GM23338 (cell line): ENCODE data around the gene SQSTM1.

ENCODE experiments used
- CREB1 ChIP-seq: fragments of 250-450 bp; sonication (Bioruptor Pico); IDR thresholded peaks from 2 replicates; pipeline ENCODE4 v1.5.0; 2020; ENCODE audit warnings: low read depth, mild to moderate bottlenecking, moderate library complexity
- CTCF ChIP-seq, 2 experiments: fragments of 200-600 bp in 1 of 2; sonication (generic) in 1 of 2; conservative IDR thresholded peaks; 2 replicates each; pipeline versions ENCODE4 v1.5.1 to v1.6.1; 2016 to 2017; ENCODE audit warnings: antibody characterized with exemption in 2 of 2, low read depth in 2 of 2, mild to moderate bottlenecking in 2 of 2, moderate library complexity in 1 of 2
- EZH2 ChIP-seq: fragments of 200-600 bp; sonication (generic); IDR thresholded peaks from one replicate; pipeline ENCODE4 v1.8.0; 2017; ENCODE audit warnings: antibody characterized with exemption, mild to moderate bottlenecking, low read depth; ENCODE audit not compliant: unreplicated experiment
- EZH2phosphoT487 ChIP-seq: fragments of 200-600 bp; sonication (generic); IDR thresholded peaks from one replicate; pipeline ENCODE4 v1.8.1; 2018; ENCODE audit warnings: antibody characterized with exemption; ENCODE audit not compliant: unreplicated experiment
- JUNB ChIP-seq: IDR thresholded peaks from one replicate; pipeline ENCODE4 v1.6.1; 2016; ENCODE audit warnings: antibody characterized with exemption; ENCODE audit not compliant: unreplicated experiment
- NANOG ChIP-seq: IDR thresholded peaks from 2 replicates; pipeline ENCODE4 v1.6.1; 2016; ENCODE audit warnings: antibody characterized with exemption, borderline replicate concordance
- POLR2AphosphoS5 ChIP-seq: IDR thresholded peaks from 2 replicates; pipeline ENCODE4 v1.6.1; 2016; ENCODE audit warnings: antibody characterized with exemption, low read depth
- REST ChIP-seq: IDR thresholded peaks from one replicate; pipeline ENCODE4 v1.6.1; 2018; ENCODE audit warnings: antibody characterized with exemption; ENCODE audit not compliant: unreplicated experiment
- ZNF331 ChIP-seq: fragments of 250-450 bp; sonication (Bioruptor Pico); IDR thresholded peaks from 2 replicates; pipeline ENCODE4 v1.5.0; 2020; ENCODE audit warnings: low read depth, mild to moderate bottlenecking, moderate library complexity

- TF ChIP-seq POLR2AphosphoS5 (no peak), CTCF (conservative IDR thresholded peaks at IDR 0.05; ENCODE audit: low read depth in 2 of 2) (no peak), EZH2 (no peak), EZH2phosphoT487 (no peak), ZNF331 (no peak), CREB1 (CRISPR knock-in tag) (no peak), REST (no peak), JUNB (no peak), NANOG (no peak)
Observed at GRCh38 chr5:179780362-179780761, 40.3 kb upstream of the SQSTM1 start.
